Activated CD4-positive, CD25-positive, alpha-beta regulatory T cell treated with anti-CD3 and anti-CD28 coated beads, Interleukin-2, amount 50 U/mL, for 24 hours (primary cell): Measurements from ENCODE around the gene LTK.
"Not testable (repeated sequence)": the region's sequence is repeated elsewhere in the genome, so short reads cannot be mapped to it uniquely, and the experiment has no call there.

Experiments
- ATAC-seq, 2 donors: fragments of 150-1000 bp; cut with Tn5 transposase; one replicate each; pipeline ENCODE4 v1.10.0; 2021; ENCODE audit warnings: mild to moderate bottlenecking in 1 of 2, moderate library complexity in 1 of 2

Gene LTK

GRCh38 chr15:41473418-41473817 is 40.2 kb downstream of the LTK start:
- ATAC-seq = no peak

- ATAC-seq = not testable (repeated sequence)
Observed at GRCh38 chr15:41469644-41470043, 44.0 kb downstream of the LTK start.

- ATAC-seq = no peak
Observed at GRCh38 chr15:41466711-41467110, 46.9 kb downstream of the LTK start.

- peak in 1 of 2 donors; percentile 27 for ATAC-seq
Observed at GRCh38 chr15:41465822-41466421, 47.7 kb downstream of the LTK start.

GRCh38 chr15:41464889-41465580 is 48.6 kb downstream of the LTK start:
- no peak for ATAC-seq

GRCh38 chr15:41462084-41462795 is 51.4 kb downstream of the LTK start:
- no peak for ATAC-seq
